Coronary artery (tissue), 2 donors: Measurements from ENCODE around the gene ZDHHC14.
A peak's percentile ranks its signal among the peaks of the same experiment; 100 is the strongest.

Experiments used
- DNase-seq: peaks from one replicate; pipeline ENCODE4 v3.0.0-alpha.2; 2017; ENCODE audit warnings: low spot score
- H3K27ac ChIP-seq, 2 donors: fragments of 200-600 bp; sonication (generic); one replicate each; pipeline ENCODE4 v1.5.1; 2016 to 2019
- H3K4me3 ChIP-seq: fragments of 200-600 bp; sonication (generic); 2 replicates; pipeline ENCODE4 v1.5.1; 2016; ENCODE audit warnings: mild to moderate bottlenecking, moderate library complexity
- TF ChIP-seq, protein P1 (sequence below): fragments of 200-600 bp; sonication (generic); IDR thresholded peaks from one replicate; pipeline ENCODE4 v1.5.1; 2019; ENCODE audit warnings: antibody characterized with exemption

ZDHHC14 gene

DNA sequence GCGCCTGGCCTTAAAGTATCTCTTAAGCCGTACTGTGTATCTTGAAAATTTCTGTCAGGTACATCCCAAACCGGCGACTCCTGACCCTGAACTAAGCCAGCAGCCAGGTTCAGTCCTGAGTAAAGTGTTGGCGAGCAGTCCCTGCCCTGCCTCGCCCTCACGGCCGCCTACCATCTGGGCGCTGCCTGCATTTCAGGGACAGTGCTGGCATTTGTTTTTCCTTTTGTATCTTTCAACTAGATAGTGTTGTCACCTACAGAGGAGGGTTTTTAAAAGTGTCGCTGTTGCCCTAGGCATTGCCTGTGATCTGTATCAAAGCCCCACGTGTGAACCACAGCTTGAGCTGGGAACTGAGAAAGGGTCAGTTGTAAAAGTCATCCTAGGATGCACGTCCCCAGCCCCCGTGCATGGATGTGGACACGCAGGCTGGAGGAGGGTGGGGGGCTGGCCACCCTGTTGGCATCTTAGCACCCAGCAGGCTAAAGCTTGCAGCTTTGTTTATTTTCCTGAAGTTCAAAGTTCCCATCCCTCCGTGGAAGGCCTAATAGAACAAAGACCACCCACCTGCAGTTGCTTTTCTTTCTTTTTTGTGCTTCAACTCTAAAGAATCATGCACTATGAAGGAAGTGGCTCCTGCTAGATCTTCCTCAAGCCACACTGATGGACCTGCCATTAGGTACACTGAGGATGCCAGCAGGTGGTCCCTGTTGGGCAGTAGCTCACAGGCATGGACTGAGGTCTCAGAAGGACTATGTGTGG, 136.8 kb downstream of the ZDHHC14 start:
- Histone ChIP-seq H3K4me3 (no peak overlapping the region), H3K27ac (no peak overlapping the region)
- DNase-seq, result no peak
- TF ChIP-seq, protein P1, sequence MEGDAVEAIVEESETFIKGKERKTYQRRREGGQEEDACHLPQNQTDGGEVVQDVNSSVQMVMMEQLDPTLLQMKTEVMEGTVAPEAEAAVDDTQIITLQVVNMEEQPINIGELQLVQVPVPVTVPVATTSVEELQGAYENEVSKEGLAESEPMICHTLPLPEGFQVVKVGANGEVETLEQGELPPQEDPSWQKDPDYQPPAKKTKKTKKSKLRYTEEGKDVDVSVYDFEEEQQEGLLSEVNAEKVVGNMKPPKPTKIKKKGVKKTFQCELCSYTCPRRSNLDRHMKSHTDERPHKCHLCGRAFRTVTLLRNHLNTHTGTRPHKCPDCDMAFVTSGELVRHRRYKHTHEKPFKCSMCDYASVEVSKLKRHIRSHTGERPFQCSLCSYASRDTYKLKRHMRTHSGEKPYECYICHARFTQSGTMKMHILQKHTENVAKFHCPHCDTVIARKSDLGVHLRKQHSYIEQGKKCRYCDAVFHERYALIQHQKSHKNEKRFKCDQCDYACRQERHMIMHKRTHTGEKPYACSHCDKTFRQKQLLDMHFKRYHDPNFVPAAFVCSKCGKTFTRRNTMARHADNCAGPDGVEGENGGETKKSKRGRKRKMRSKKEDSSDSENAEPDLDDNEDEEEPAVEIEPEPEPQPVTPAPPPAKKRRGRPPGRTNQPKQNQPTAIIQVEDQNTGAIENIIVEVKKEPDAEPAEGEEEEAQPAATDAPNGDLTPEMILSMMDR, result no peak

DNA sequence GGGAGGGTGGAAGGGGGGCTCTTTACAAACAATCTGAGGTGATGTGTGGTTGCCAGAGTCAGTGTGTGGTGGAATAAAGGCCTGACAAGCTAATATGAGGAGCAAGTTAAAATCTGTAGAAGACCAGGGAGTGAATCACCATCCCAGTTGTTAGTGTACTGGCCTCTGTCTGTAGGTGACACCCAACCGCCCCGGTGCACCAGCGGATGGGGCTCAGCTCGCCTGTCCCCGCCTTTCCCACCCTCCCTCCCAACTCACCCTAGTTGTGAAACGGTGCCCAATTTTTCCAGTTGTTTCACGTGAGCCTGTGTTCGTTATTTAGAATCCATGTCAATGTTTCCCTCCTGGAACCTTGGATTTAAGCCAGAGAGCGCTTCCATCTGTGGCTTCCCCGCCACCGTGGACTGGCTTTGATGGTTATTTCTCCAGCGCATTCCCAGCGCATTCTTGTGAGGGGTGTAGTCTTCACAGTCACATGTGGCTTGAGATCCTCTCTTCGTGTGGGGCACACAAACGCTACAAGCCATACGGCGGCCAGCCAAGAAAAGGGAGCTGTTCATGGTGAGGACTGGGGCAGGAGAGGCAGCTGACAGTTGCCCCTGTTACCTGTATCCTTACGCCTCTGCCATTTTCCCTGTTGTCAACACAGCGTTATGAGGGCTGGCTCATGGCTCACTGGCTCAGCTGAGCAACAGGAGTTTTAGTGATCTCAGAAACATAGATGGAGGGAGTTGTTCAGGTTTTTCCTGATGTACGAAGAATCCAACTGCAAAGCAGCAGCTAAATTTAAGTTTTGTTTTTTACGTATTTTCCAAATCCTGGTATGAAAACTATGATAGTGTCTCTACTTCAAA, 137.6 kb downstream of the ZDHHC14 start:
- TF ChIP-seq, protein P1, result no peak
- peak overlapping the region; percentile 20 to 52 for H3K27ac ChIP-seq
- peak overlapping the region; percentile 51 for H3K4me3 ChIP-seq
- no peak for DNase-seq

DNA sequence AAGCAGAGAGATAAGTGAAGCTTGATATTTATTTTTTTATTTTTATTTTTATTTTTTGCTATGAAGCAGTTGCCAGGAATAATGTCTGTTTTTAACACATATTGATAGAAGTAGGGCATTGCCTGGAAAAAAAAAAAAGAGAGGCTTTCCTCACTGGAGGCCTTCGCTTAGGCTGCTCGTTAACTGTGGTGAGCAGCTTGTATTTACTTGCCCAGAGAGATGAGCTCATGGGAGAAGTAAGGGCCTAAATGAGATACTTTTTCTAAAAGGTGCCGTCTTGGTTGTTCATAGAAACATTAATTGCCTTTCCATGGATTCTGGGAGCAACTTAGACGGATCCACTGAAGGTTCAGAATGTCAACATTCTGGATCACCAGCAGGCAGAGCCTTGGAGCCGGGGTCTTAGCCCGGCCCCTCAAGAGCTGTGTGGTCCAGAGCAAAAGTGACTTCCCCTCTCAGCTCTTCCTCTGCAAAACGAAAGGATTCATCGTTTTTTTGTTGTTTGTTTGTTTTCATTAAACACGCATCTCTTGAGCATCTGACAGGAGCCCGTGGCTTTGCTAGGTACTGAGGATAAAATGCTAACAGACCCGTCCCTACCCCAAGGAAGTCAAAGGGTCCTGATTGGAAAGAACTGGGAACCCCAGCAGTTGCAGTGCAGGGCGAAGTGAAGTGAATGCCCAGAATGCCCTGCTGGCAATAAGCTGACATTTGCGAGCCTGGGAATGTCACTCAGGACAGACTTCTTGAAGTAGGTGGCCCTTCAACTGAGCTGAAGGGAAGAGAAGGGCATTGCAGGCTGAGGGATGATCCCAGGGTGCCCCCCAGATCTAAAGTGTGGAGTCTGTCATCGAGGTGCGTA, 138.5 kb downstream of the ZDHHC14 start:
- no peak for DNase-seq
- no peak overlapping the region for H3K4me3 ChIP-seq

DNA sequence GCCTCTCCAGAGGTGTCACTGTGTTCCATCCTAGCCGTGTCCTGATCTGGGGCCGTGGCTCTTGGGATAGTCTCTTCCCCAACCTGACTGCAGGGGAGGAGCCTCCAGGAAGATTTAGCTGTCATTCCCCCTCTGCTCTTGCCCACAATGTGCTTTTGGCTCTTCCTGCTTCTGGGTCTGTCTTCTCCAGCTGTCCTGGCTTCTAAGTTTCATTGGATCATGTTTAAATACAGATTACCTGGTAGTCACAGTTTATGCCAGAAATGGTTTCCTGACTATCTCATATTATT, 139.1 kb downstream of the ZDHHC14 start:
- H3K4me3 ChIP-seq, result no peak overlapping the region
- TF ChIP-seq, protein P1, result no peak
- DNase-seq, result no peak
- H3K27ac ChIP-seq, result no peak overlapping the region

More for the DNA sequence above, 138.5 kb downstream of the ZDHHC14 start:
- TF ChIP-seq, protein P1, result no peak
- H3K27ac ChIP-seq, result no peak overlapping the region

DNA sequence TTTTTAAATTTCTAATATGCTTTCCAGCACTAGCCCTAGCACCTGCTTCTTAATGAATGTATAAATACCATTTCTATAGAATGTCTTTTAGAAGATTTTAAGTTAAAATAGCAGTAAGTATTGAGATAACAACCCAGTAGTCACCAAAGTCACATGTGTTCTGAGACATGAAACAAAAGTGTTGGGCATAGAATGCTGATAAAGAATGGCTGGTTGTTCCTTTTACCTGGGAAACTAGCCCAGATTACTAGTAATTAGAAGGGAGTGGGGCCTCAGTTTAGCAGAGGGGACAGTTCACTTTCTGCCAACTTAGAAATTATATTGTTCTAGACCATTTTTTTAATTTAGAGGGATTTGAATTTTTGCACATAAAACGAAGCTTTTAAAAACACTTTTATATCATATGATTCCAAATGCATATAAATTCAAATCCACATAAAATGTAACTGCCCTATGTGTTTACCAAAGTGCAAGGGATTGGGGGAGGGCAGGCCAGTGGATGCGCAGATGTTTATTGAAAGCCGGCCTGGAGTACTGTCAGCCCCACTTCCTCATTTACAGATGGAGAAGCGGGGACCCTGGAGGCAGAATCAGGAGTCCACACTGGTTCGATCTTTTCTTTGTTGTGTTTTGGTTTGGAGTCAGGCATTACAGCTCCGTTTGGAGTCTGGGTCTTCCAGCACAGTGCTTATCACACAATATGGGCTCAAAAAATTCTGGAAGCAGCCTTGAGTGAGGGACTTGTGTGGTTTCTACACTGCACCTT, 139.8 kb downstream of the ZDHHC14 start:
- no peak overlapping the region for H3K4me3 ChIP-seq
- H3K27ac ChIP-seq, result no peak overlapping the region
- no peak for DNase-seq
- TF ChIP-seq, protein P1, result no peak
